CMK (cell line): ENCODE results near the gene JPT1.
"Not testable (repeated sequence)": the region's sequence is repeated elsewhere in the genome, so short reads cannot be mapped to it uniquely, and the experiment has no call there.

Experiments
- DNase-seq: peaks from one replicate; pipeline ENCODE4 v3.0.0-alpha.2; 2010; ENCODE audit warnings: low read depth

The JPT1 gene, protein sequence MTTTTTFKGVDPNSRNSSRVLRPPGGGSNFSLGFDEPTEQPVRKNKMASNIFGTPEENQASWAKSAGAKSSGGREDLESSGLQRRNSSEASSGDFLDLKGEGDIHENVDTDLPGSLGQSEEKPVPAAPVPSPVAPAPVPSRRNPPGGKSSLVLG

DNA sequence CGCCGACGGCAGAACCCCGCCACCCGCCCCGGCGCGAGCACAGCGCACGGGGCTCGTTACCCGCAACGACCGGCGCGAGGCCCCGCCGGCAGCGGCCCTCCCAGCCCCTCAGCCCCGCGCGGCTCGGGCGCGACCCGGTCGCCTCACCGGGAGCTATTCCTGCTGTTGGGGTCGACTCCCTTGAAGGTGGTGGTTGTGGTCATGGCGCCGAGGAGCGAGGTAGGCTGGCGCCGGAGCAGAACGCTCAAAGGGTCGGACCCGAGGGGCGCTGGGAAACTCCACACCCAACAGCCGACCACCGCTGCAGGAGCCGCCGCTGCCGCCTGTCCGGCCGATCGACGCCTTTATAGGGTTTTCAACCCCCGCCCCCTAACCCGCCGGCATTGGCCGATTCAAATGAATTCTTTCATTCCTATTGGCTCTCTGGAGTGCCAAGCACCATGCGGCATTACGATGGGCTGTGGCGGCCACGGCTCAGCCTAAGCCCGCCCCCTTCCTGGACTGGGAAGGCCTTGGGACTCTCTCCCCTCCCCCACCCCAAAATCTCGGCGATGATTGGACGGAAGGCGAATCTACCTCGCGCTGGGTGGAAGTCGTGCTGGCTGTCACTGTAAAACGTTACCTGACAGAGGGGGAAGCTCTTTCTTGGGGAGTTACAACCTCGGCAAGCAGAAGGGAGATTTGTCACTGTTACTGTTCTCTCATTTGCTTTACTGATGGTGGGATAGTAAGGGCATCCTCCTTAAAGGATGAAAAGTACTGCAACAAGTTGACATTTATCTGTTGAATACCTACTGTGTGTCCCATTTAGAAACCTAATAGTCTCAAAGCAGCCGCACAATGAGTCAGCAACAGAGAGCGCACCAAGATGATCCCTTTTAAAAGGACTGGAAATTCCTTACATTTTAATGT, at the start of gene JPT1:
Gene JPT1 (minus strand): TSS at position 318 of the 912 bp plus-strand sequence. CDS start 115 bp downstream, at position 203.
- peak; percentile 92 for DNase-seq

DNA sequence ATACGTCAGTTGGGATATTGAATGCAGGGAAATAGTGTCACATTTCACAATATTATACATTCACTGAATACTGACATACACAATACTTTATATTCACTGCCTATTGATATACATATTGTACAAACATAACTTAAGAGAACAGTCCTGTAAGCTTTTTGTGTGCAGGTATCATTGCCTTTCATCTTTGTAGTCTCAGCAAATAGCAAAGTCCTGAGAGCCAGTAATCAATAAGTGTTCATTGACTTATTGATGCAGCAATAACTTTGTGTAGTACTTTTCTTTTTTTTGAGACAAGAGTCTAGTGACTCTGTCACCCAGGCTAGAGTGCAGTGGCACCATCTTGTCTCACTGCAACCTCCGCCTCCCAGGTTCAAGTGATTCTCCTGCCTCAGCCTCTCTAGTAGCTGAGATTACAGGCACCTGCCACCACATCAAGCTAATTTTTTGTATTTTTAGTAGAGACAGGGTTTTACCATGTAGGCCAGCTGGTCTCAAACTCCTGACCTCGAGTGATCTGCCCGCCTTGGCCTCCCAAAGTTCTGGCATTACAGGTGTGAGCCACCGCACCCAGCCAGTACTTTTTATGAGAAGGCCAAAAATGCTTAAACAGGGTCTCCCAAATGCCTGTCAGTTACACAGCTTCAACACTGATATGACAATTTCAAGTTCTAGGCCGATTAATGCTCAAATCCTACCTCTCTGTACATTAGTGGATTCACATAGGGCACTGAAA, 45.7 kb upstream of the JPT1 start:
- no peak for DNase-seq

DNA sequence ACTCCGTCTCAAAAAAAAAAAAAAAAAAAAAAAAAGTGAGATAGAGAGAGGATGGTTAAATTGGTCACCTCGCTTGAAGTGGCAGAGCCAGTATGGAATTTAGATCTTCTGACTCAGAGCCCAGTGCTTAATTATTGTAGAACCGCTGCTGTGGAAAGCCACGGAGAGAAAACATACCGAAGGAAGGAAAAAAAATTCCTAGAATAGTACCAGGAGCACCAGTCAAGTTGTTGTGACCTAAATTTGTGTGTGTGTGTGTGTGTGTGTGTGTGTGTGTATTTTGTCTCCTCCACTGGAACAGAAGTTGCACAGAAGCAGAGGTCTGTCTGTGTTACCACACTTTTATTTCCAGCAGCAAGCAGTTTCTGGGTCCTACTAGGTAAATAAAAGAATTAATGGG, 40.6 kb upstream of the JPT1 start:
- no peak for DNase-seq

DNA sequence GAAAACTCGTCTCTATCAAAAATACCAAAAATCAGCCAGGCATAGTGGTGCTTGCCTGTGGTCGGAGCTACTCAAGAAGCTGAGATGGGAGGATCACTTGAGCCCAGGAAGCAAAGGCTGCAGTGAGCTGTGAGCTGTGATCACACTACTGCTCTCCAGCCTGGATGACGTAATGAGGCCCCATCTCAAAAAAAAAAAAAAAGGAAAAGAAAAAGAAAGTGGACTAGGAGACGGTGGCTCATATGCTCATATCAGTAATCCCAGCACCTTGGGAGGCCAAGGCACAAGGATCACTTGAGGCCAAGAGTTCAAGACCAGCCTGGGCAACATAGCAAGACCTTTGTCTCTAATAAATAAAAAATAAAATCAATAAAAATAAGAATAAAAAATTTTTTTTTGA, 37.3 kb upstream of the JPT1 start:
- DNase-seq: no peak

DNA sequence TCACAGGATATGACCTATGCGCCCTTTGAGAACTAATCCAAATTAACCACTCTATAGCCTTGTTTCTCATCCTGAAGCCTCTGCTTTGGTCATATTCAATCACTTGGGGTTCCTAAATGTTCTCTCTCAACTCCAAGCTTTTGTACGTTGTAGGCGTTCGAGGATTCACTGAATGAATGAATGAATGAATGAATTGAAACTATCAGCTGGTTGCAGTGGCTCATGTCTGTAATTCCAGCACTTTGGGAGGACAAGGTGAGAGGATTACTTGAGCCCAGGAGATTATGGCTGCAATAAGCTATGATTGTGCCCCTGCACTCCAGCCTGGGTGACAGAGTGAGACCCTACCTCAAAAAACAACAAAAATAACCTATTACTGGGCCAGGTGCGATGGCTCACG, 34.3 kb upstream of the JPT1 start:
- no peak for DNase-seq

DNA sequence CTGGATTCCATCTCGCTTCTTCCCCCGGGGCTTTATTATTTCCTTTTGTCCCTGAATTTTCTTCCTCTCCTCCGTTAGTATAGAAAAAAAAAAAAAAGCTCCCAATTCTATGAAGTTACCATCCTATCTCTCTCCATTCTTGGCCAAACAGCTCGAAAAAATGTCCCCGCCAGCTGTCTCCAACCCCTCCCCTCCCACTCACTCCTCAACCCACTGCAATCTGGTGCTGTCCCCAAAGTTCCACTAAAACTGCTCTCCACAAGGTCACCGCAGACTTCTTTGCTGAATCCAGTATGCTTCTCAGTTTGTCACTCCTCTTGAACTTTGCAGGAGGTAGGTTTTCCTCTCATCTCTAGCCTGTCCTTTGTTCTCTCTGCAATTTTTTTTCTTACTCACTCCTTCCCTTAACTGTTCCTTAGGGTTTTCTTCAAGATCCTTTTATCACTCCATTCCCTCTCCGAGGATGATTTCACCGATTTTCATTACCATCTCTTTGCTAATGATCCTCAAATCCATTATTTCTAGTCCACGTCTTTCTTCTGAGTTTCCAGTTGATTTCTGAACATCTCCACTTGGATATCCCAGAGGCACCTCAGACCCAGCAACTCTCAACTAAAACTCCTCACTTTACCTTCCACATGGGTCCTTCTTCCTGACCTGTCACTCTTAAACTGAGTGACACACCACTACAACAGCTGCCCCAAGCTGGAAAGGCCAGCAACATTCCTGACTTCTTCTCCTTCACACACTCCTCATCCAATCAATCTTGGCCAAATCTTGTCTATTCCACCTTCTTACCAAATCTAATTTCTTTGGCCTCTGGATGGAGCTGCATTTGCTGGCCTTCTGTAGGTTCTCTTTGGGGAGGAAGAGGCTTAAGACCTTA, 29.9 kb upstream of the JPT1 start:
- DNase-seq: no peak

DNA sequence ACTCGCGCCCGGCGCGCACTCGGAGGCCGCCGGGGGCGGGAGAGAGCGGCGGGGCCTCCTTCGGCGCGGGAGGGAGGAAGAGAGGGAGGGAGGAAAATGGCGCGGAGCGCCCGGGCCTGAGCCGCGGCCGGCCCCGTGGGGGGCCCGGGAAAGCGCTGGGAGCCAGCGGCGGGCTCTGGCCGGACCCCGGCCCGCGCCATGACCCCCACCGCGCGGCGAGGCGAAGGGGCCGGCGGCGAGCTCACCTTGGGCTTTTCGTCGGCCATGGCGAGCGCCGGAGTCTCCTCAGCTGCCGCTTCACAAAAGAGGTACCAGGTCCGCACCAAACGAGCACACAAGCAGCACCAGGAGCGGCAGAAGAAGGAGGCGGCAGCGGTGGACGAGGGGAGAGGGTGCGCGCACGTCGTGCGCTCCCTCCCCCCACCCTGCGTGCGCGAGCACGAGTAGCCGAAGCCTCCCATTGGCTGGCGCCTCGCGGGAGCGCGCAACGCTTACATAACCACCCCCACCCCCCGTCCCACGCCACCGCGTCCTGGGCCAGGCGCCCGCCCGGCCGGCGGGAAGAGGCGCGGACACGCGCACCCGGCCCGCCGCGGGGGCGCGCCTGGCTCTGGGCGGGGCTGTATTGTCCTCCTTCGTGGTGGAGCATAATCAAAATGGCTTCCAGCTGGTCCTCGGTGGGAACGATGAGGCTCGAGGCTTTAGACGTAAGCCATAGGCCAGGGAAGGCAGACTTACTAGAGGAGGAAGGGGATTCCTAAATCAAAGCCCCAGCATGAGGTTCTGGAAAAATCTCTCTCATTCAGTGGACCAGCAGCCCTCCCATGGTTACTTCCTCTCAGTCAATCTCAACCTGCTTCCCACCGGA, 28.5 kb upstream of the JPT1 start, which contains the start of gene SUMO2:
Gene SUMO2 (minus strand): TSS at position 391 of the 868 bp plus-strand sequence. CDS start 125 bp downstream, at position 266.
- DNase-seq: peak; percentile 94

DNA sequence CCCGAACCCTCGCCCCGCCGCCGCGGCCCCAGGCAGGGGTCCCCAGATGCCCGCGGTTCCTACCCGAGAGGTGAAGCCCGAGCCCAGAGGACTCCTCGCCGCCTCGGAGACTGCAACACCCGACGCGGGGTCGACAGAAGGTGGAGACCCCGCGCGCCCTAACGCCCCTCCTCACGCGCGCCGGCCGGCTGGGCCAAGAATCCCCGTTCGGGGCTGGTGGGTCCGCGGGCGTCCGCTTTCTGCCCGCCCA, 27.9 kb upstream of the JPT1 start:
- DNase-seq: no peak

DNA sequence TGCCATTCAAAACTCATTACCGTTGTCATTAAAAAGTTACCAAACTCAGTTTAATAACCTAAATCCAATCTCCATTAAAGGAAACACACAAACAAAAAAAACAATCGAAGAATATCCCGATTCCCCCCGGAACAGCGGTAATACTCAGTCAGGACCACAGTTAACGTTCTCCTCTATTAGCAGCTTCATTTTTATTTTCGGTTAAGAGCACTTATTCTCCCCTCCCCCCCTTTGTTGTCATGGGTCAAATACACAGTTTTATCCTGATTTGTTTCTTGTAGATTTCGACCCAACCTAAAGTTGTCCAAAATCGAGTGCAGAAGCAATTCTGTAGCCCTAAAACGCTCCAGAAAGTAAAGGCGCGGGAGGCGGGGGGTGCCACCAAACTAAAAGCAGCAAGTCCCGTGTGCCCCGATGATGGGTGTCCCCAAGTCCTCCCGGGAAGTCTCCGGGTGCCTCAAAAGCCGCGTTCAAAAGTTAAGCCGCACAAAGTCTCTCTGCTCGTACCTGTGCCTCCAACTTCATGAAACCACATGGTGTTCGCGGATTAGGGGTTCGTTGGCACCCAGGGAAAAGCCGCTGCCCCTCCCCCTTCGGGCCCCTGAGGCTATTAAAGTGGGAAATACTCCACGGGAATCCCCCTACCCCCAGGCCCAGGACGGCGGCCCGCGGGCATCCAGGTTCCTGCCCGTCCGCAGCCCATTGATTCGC, 27.5 kb upstream of the JPT1 start:
- no peak for DNase-seq

DNA sequence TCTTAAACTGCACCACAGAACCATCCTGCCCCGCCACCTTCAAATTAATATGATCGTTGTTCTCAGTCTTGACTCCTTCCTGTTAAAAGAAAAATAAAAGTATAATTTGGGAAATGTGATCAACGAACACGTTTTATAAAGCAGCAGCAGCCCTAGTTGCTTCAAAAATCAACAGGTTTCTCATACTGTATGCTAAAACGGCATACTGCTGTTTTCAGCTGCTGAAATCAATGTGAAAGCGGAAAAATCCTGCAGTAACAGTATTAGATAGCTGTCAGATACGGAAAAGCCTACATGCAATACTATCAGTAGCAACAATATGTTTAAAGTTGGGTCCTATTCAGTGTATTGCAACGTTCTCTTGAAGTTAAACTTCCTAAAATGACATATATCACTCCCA, 26.8 kb upstream of the JPT1 start:
- no peak for DNase-seq

DNA sequence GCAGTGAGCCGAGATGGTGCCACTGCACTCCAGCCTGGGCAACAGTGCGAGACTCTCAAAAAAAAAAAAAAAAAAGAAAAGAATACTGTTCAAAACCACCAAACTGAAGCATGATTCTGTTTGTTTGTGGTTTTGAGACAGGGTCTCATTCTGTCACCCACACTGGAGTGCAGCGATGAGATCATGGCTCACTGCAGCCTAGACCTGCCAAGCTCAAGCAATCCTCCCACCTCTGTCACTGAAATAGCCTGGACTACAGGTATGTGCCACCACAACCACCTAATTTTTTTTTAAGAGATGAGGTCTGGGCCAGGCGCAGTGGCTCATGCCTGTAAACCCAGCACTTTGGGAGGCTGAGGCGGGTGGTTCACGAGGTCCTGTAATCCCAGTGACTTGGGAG, 24.1 kb upstream of the JPT1 start:
- no peak for DNase-seq

DNA sequence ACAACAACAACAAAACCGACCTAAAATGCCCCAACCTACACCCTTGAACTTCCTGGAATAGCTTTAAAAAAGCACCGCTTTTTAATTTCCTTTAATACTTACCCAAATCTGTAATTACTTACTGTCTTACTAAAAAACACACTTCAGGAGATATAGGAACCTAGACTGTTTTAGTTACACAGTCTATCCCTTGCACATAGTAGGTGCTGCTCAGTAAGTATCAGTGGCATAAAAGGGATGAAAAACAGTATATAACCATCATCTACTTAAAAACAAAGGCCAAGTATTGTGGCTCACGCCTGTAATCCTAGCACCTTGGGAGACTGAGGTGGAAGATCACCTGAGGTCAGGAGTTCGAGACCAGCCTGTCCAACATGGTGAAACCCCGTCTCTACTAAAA, 22.3 kb upstream of the JPT1 start:
- DNase-seq: no peak

DNA sequence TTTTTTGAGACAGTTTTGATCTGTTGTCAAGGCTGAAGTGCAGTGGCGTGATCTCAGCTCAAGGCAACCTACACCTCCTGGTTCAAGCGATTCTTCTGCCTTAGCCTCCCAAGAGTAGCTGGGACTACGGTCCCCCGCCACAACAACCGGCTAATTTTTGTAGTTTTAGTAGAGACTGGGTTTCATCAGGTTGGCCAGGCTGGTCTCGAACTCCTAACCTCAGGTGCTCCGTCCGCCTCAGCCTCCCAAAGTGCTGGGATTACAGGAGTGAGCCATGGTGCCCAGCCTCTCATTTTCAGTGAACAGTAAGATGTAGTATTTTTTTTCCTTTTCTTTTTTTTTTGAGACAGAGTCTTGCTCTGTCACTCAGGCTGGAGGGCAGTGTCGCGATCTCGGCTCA, 20.7 kb upstream of the JPT1 start:
- no peak for DNase-seq

DNA sequence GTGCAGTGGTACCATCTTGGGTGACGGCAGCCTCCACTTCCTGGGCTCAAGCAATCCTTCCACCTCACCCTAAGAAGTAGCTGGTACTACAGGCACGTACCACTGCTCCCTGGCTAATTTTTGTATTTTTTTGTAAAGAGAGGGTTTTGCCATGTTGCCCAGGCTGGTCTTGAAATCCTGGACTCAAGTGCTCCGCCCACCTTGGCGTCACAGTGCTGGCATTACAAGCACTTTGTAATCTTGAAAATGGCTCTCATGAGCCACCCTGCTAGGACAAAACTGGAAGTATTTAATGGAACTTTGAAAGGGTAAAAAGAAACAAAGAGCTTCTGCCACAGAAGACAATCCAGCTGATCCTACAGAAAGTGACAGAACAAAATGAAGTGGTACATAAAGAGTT, 19.2 kb upstream of the JPT1 start:
- DNase-seq: no peak

DNA sequence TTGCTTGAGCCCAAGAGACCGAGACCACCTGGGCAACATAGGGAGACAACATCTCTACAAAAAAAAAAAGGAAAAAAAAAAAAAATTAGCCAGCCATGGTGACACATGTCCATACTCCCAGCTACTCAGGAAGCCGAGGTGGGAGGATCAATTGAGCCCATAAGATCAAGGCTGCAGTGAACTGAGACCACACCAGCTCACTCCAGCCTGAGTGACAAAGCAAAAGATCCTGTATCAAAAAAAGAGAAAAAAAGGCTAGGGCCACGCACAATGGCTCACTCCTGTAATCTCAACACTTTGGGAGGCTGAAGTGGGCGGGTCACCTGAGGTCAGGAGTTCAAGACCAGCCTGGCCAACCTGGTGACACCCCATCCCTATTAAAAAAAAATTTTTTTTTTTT, 14.7 kb upstream of the JPT1 start:
- DNase-seq: no peak

DNA sequence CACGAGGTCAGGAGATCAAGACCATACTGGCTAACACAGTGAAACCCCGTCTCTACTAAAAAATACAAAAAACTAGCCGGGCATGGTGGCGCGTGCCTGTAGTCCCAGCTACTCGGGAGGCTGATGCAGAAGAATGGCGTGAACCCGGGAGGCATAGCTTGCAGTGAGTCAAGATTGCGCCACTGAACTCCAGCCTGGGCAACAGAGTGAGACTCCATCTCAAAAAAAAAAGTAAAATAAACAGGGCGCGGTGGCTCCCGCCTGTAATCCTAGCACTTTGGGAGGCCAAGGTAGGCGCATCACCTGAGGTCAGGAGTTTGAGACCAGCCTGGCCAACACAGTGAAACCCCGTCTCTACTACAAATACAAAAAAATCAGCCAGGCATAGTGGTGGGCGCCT, 10.3 kb upstream of the JPT1 start:
- not testable (repeated sequence) for DNase-seq

DNA sequence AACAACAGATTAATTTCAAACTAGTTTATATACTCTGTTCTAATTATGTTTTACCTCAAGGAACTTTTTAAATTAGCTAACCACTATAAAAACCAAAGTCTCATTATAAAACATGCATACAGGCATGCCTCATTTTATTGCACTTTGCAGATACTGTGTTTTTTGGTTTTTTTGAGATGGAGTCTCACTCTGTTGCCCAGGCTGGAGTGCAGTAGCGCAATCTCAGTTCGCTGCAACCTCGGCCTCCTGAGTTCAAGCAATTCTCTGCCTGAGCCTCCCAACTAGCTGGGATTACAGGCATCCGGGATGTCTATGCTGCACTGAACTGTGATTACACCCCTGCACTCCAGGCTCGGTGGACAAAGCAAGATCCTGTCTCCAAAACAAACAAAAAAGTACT, 8.8 kb upstream of the JPT1 start:
- no peak for DNase-seq

DNA sequence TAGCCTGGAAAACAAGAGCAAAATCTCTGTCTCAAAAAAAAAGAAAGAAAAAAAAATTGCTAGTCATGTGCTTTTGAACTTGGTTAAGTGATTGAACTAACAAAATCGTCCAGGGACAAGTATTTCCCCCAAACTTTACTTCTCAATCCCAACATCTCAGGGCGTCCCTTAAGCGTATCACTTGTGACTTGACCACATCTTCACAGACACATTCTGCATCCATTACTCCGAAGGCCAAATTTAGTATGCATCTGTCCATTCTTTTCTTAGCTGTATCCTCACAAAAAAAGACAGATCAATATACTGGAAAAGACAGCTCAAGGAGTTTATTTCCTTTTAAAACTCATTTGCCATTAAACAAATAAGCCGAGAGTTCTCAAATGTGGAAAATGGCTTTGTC, 5.9 kb upstream of the JPT1 start:
- no peak for DNase-seq

DNA sequence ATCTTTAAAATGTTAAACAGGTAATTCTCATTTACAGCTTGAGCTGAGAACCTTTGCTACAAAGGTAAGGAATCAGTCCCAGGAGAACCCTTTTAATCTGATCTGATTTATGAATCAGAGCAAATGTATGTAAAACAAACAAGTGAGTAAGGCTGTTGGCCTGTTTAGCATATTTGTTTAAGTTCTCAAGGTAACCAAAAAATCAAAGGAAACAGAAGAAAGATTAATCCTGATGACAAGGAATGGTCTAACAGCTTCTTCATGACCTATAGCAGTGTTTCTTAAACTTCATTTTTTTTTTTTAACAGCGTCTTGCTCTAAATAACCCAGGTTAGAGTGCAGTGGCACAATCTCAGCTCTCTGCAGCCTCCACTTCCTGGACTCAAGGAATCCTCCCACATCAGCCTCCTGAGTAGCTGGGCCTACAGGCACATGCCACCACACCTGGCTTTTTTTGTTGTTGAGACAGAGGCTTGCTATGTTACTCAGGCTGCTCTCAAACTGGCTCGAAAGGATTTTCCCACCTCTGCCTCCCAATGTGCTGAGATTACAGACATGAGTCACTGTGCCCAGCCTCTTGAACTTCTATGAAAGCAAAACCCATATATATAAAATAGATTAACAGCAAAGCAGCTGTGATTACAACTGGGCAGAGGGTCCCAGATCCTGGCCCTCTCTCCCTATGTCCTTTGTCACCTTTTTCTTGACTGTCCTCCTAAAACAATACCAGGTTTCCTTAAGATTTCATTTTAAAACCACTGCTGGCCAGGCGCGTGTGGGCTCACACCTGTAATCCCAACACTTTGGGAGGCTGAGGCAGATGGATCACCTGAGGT, 5.1 kb upstream of the JPT1 start:
- no peak for DNase-seq

DNA sequence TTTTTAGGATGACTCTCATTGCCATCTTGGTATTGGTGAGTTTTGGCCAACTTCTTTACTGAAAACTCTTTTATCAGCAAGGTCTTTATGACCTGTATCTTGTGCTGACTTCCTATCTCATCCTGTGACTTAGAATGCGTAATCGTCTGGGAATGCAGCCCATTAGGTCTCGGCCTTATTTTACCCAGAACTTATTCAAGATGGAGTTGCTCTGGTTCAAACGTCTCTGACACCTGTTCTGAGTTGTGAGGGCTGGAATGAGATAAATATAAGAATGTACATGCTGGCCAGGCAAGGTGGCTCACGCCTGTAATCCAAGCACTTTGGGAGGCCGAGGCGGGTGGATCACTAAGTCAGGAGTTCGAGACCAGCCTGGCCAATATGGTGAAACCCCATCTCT, 4.2 kb upstream of the JPT1 start:
- DNase-seq: not testable (repeated sequence)
